Activated T-helper 1 cell treated with anti-CD3 and anti-CD28 coated beads, Interleukin-2, amount 50 U/mL, for 16 hours (primary cell): ENCODE measurements around the gene EEA1.

ENCODE experiments used
- DNase-seq, 2 donors: peaks; one replicate each; pipeline ENCODE4 v3.0.0-alpha.2; 2020; ENCODE audit warnings: low read depth in 1 of 2, low spot score in 1 of 2

EEA1 gene

DNA sequence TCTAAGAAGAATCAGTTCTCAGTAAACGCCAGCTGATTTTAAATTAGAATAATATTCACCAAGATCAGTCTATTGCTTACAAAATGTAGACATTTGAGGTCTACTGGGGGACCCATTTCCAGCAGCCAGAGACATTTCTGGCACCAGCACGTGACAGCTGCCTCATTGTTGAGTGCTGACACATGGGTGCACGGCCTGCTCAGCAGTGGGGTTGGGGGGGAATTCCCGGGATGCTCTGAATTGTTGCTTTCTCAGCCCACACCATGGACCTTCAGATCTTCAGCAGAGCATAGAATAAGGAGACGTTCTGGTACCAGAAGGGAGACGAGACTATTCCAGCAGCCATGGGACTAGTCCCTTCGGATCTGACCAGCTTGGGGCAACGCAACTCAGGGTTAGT lies 208.0 kb downstream of the EEA1 start:
- no peak for DNase-seq
